ENCODE data around the gene KCNA2.

GRCh38 chr1:110618668-110619067, 12.5 kb upstream of the KCNA2 start:
- TF ChIP-seq CTCF (IDR thresholded peaks at IDR 0.05 in 8 of 11, conservative IDR thresholded peaks at IDR 0.05 in 3 of 11), result no peak
- no peak for TF ChIP-seq POLR2AphosphoS5 (IDR thresholded peaks at IDR 0.05)
- TF ChIP-seq POLR2A (IDR thresholded peaks at IDR 0.05), result no peak
